ENCODE data around the gene PLXNA1. TPM values are rescaled to one million over a fixed set of nuclear protein-coding genes. Genes with fewer than 3 reads are reported as not detected.

The PLXNA1 gene
- total and polyA plus RNA-seq, 10 of the 15 experiments (the other 5 are each of a cell fraction or from before 2014, with no cell fraction given): 0.03 to 16.4 (median 2.5) TPM

- Histone ChIP-seq H3K4me2 (ENCODE audit: control insufficient read depth, insufficient read depth) (no peak overlapping the region), H3K27ac (ENCODE audit: control insufficient read depth, insufficient read depth) (no peak overlapping the region), H3K27me3 (replicated peaks in 1 of 2; ENCODE audit: control insufficient read depth in 2 of 2, insufficient read depth in 2 of 2, low read length in 1 of 2) (no peaks in the 10 kb centered on the region), H3K4me3 (no peak overlapping the region), H3K36me3 (ENCODE audit: control insufficient read depth in 2 of 2, insufficient read depth in 2 of 2, low read length in 1 of 2) (no peaks in the 10 kb centered on the region; a peak in 1 of 4 replicates), H2AFZ (ENCODE audit: control insufficient read depth, low read depth, low read length) (no peak overlapping the region), H3K9me3 (replicated peaks; ENCODE audit: control insufficient read depth, insufficient read depth, low read length) (no peaks in the 10 kb centered on the region), H3K4me1 (ENCODE audit: control insufficient read depth, insufficient read depth, low read length) (peaks cover 15% of the 10 kb centered on the region), H4K20me1 (ENCODE audit: control insufficient read depth, insufficient read depth) (no peaks in the 10 kb centered on the region), H3K9ac (ENCODE audit: control insufficient read depth, insufficient read depth, low read length) (no peak overlapping the region), H3K79me2 (ENCODE audit: control insufficient read depth, insufficient read depth, low read length) (no peaks in the 10 kb centered on the region)
- no TSS peak for BruUV-seq (replicated peaks)
- 84% methylated on average over 4 of the region's 5 CpGs for WGBS (ENCODE audit: insufficient coverage, insufficient replicate concordance, low lambda C conversion rate, missing lambda C conversion rate)
- intact Hi-C loops (cut with micrococcal nuclease; ENCODE audit: unreplicated experiment): no loop called here
- FAIRE-seq (no peak), ATAC-seq (no peak), DNase-seq (ENCODE audit: low read depth, low spot score) (no peak)
- ChIA-PET CTCF (no interaction called here), POLR2A (no interaction called here), SMC1A (ENCODE audit: uncharacterized antibody, unreplicated experiment) (no interaction called here), RAD21 (ENCODE audit: unreplicated experiment) (no interaction called here)
- in situ Hi-C loops (cut with MboI): no loop called here
- no peak for TF ChIP-seq RUNX3 (IDR thresholded peaks at IDR 0.05; ENCODE audit: low read length)
- TF ChIP-seq ZNF622 (IDR thresholded peaks at IDR 0.05): no peak
- no peak for TF ChIP-seq RFX5 (IDR thresholded peaks at IDR 0.05; ENCODE audit: low read depth, low read length)
- no peak for TF ChIP-seq WRNIP1 (IDR thresholded peaks at IDR 0.05; ENCODE audit: borderline replicate concordance, low read depth, low read length)
- no peak for TF ChIP-seq CHD2 (IDR thresholded peaks at IDR 0.05; ENCODE audit: borderline replicate concordance, low read depth, low read length)
- TF ChIP-seq YY1 (IDR thresholded peaks at IDR 0.05; ENCODE audit: low read depth, low read length): no peak
- TF ChIP-seq IKZF1 (conservative IDR thresholded peaks at IDR 0.05): no peak
- TF ChIP-seq ZNF274 (IDR thresholded peaks at IDR 0.05; ENCODE audit: insufficient read depth, insufficient read length): no peak
- TF ChIP-seq CREB1 (IDR thresholded peaks at IDR 0.05; ENCODE audit: low read depth): no peak
- no peak for TF ChIP-seq MXI1 (IDR thresholded peaks at IDR 0.05; ENCODE audit: low read depth, low read length)
- no peak for TF ChIP-seq ZBTB40 (IDR thresholded peaks at IDR 0.05; ENCODE audit: borderline replicate concordance)
- no peak for TF ChIP-seq SKIL (IDR thresholded peaks at IDR 0.05; ENCODE audit: low read depth, poor library complexity, severe bottlenecking)
- TF ChIP-seq TCF7 (IDR thresholded peaks at IDR 0.05; ENCODE audit: borderline replicate concordance): no peak
- no peak for TF ChIP-seq HSF1 (IDR thresholded peaks at IDR 0.05; ENCODE audit: low read depth, low read length)
- no peak for TF ChIP-seq GATAD2B (conservative IDR thresholded peaks at IDR 0.05; ENCODE audit: low read depth)
These were observed 31.4 kb upstream of the PLXNA1 start for GRCh38 chr3:126951561-126951960.
